ENCODE measurements around the gene ATP9A.
"Not testable (repeated sequence)": the region's sequence is repeated elsewhere in the genome, so short reads cannot be mapped to it uniquely, and the experiment has no call there.

ATP9A gene

GRCh38 chr20:51750037-51750769 lies 18.0 kb downstream of the ATP9A start:
- no peak for DNase-seq

GRCh38 chr20:51749674-51750036 lies 18.5 kb downstream of the ATP9A start:
- DNase-seq, result no peak

GRCh38 chr20:51747182-51747911 lies 20.8 kb downstream of the ATP9A start:
- no peak for DNase-seq

GRCh38 chr20:51745804-51746203 lies 22.4 kb downstream of the ATP9A start:
- no peak for DNase-seq

- DNase-seq, result no peak
These were observed 27.4 kb downstream of the ATP9A start for GRCh38 chr20:51740838-51741237.

GRCh38 chr20:51740308-51740707 lies 27.9 kb downstream of the ATP9A start:
- not testable (repeated sequence) for DNase-seq

GRCh38 chr20:51739722-51740249 lies 28.4 kb downstream of the ATP9A start:
- DNase-seq, result no peak

GRCh38 chr20:51738877-51739447 lies 29.2 kb downstream of the ATP9A start:
- no peak for DNase-seq

- not testable (repeated sequence) for DNase-seq
These were observed 29.9 kb downstream of the ATP9A start for GRCh38 chr20:51738261-51738660.

- no peak for DNase-seq
These were observed 31.2 kb downstream of the ATP9A start for GRCh38 chr20:51736947-51737346.

- DNase-seq, result no peak
These were observed 32.2 kb downstream of the ATP9A start for GRCh38 chr20:51735728-51736600.

- DNase-seq, result no peak
These were observed 33.1 kb downstream of the ATP9A start for GRCh38 chr20:51734876-51735720.

GRCh38 chr20:51733070-51733469 lies 35.1 kb downstream of the ATP9A start:
- DNase-seq, result no peak

- no peak for DNase-seq
These were observed 35.9 kb downstream of the ATP9A start for GRCh38 chr20:51732096-51732791.

- DNase-seq, result no peak
These were observed 36.5 kb downstream of the ATP9A start for GRCh38 chr20:51731731-51732095.

- no peak for DNase-seq
These were observed 38.4 kb downstream of the ATP9A start for GRCh38 chr20:51729771-51730170.

- no peak for DNase-seq
These were observed 39.5 kb downstream of the ATP9A start for GRCh38 chr20:51728737-51729136.

- no peak for DNase-seq
These were observed 40.3 kb downstream of the ATP9A start for GRCh38 chr20:51727872-51728271.

GRCh38 chr20:51725584-51726176 lies 42.5 kb downstream of the ATP9A start:
- no peak for DNase-seq

GRCh38 chr20:51723026-51723425 lies 45.2 kb downstream of the ATP9A start:
- DNase-seq, result not testable (repeated sequence)

- not testable (repeated sequence) for DNase-seq
These were observed 45.9 kb downstream of the ATP9A start for GRCh38 chr20:51722246-51722645.

Data from SIG-M5 (cell line).